Activated naive CD8-positive, alpha-beta T cell (primary cell): ENCODE measurements around the gene STEAP4.

Source experiments
- H3K27ac Mint-ChIP-seq: one replicate; pipeline ENCODE4 v1.8.0; 2021; ENCODE audit warnings: mixed read lengths
- H3K27me3 Mint-ChIP-seq: one replicate; pipeline ENCODE4 v1.8.0; 2021; ENCODE audit warnings: mixed read lengths
- H3K36me3 Mint-ChIP-seq: one replicate; pipeline ENCODE4 v1.8.0; 2021; ENCODE audit warnings: mixed read lengths
- H3K4me1 Mint-ChIP-seq: one replicate; pipeline ENCODE4 v1.8.0; 2021; ENCODE audit warnings: low read depth, mixed read lengths
- H3K4me3 Mint-ChIP-seq: one replicate; pipeline ENCODE4 v1.8.0; 2021; ENCODE audit warnings: mild to moderate bottlenecking, mixed read lengths
- H3K9me3 Mint-ChIP-seq: one replicate; pipeline ENCODE4 v1.8.0; 2021; ENCODE audit warnings: low read depth, mixed read lengths

Gene STEAP4

GRCh38 chr7:88324699-88325098 is 18.0 kb upstream of the STEAP4 start:
- Mint-ChIP-seq H3K9me3 (no peaks in the 10 kb centered on the region), H3K36me3 (no peaks in the 10 kb centered on the region), H3K27ac (no peak overlapping the region), H3K27me3 (peaks cover 8% of the 10 kb centered on the region), H3K4me3 (no peak overlapping the region), H3K4me1 (no peaks in the 10 kb centered on the region)

DNA sequence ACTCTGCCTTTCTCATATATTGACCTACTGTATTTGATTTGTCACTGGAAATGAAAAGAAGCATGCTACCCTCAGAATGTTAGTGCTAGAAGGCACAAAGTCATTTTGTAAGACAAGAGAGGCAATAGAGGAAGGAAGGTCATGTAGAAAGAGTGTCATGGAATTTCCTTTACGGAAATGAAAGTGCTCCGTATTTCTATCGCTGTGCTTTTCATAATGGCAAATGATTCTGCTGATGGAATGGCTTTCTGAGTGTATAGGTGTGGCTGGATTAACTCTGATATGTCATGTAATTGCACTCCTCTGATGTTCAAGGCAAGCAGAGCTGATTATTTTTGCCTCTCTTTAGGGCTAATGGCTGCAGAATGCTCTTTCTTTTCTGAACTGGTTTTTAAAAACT is 15.5 kb upstream of the STEAP4 start:
- Mint-ChIP-seq H3K4me1 (no peaks in the 10 kb centered on the region), H3K36me3 (no peaks in the 10 kb centered on the region), H3K27ac (no peak overlapping the region), H3K9me3 (no peaks in the 10 kb centered on the region), H3K4me3 (no peak overlapping the region), H3K27me3 (peaks cover 7% of the 10 kb centered on the region)

- H3K36me3 Mint-ChIP-seq = no peaks in the 10 kb centered on the region
- H3K9me3 Mint-ChIP-seq = no peaks in the 10 kb centered on the region
- H3K27ac Mint-ChIP-seq = no peak overlapping the region
- H3K4me1 Mint-ChIP-seq = no peaks in the 10 kb centered on the region
- peaks cover 6% of the 10 kb centered on the region for H3K27me3 Mint-ChIP-seq
- no peak overlapping the region for H3K4me3 Mint-ChIP-seq
Observed at GRCh38 chr7:88321694-88322093, 15.0 kb upstream of the STEAP4 start.

- Mint-ChIP-seq H3K9me3 (no peaks in the 10 kb centered on the region), H3K36me3 (no peaks in the 10 kb centered on the region), H3K27ac (no peak overlapping the region), H3K4me1 (no peaks in the 10 kb centered on the region), H3K27me3 (peaks cover 11% of the 10 kb centered on the region), H3K4me3 (no peak overlapping the region)
Observed at GRCh38 chr7:88318196-88318595, 11.5 kb upstream of the STEAP4 start.

- H3K27ac Mint-ChIP-seq = no peak overlapping the region
- no peaks in the 10 kb centered on the region for H3K4me1 Mint-ChIP-seq
Observed at GRCh38 chr7:88317422-88317821, 10.7 kb upstream of the STEAP4 start.

GRCh38 chr7:88316456-88316855 is 9.8 kb upstream of the STEAP4 start:
- Mint-ChIP-seq H3K4me1 (no peaks in the 10 kb centered on the region), H3K27me3 (peaks cover 15% of the 10 kb centered on the region), H3K4me3 (no peak overlapping the region), H3K9me3 (no peaks in the 10 kb centered on the region), H3K36me3 (no peaks in the 10 kb centered on the region), H3K27ac (no peak overlapping the region)

More at GRCh38 chr7:88317422-88317821, 10.7 kb upstream of the STEAP4 start:
- Mint-ChIP-seq H3K9me3 (no peaks in the 10 kb centered on the region), H3K4me3 (no peak overlapping the region), H3K36me3 (no peaks in the 10 kb centered on the region), H3K27me3 (peaks cover 11% of the 10 kb centered on the region)

DNA sequence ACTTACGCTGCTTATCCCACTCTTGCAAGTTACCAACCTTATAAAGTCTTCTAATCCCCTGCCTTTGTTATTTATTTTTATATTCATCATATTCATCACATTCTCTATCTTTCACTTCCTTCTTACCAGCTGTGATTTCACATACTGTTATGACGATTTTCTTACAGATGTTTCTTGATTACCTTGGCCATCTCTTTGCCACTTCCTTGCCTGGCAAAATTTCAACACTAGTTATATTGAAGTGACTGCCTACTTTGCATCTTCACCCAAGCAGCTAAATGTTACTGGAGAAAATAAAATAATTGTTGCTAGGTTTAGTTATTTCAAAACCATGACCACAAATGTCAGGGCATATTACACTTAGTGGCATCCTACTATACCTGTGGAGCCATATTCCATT is 8.8 kb upstream of the STEAP4 start:
- H3K4me3 Mint-ChIP-seq = no peak overlapping the region
- no peaks in the 10 kb centered on the region for H3K9me3 Mint-ChIP-seq
- H3K27ac Mint-ChIP-seq = no peak overlapping the region
- peaks cover 14% of the 10 kb centered on the region for H3K27me3 Mint-ChIP-seq
- H3K36me3 Mint-ChIP-seq = no peaks in the 10 kb centered on the region
- H3K4me1 Mint-ChIP-seq = no peaks in the 10 kb centered on the region

GRCh38 chr7:88314061-88314491 is 7.4 kb upstream of the STEAP4 start:
- Mint-ChIP-seq H3K27ac (no peak overlapping the region), H3K9me3 (no peaks in the 10 kb centered on the region), H3K4me1 (no peaks in the 10 kb centered on the region), H3K27me3 (peaks cover 12% of the 10 kb centered on the region), H3K36me3 (no peaks in the 10 kb centered on the region), H3K4me3 (no peak overlapping the region)

DNA sequence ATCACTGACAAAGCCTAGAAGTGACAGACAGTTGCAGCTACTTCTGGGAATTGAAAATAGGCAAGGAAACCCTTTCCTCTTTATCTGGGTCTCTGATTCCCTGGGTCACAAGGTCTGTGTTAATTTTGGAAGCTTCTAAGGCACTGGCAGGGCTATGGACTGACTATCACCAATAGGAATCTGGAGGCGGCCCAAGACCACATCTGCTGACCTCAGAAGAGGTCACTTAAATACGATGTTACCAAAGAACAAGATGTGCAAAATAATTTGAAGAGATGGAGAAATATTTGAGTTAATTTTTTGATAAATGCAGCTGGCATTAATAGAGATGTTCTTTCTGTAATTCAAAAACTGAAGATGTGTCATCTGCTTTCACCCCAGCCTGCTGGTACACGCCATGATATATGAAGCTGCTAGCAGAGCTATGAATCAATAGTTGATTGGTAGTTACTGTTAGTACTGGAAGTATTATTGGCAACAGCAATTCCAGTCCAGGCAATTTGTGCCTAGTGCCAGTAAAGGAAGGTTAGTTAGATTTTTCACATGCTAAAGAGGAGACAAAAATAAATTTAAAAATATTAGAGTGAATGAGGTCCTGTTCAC is 5.5 kb upstream of the STEAP4 start:
- Mint-ChIP-seq H3K36me3 (no peaks in the 10 kb centered on the region), H3K4me1 (no peaks in the 10 kb centered on the region), H3K4me3 (no peak overlapping the region), H3K27ac (no peak overlapping the region), H3K27me3 (peaks cover 12% of the 10 kb centered on the region), H3K9me3 (no peaks in the 10 kb centered on the region)

DNA sequence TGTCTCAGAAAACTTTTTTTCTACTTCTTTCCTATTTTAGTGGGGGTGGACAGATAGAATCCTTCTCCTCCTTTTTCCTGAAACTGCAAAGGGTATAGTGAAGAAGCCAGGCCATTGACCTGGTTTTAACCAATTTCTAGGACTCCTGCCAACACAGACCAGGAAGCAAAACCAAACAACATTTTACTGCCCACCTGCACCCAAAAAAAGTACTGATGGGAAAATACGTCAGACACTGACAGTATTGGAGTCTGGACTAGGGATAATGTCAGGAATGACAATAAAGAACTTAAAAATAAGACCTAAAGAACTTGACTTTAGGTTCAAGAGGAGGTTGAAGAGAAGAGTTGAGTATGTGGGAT is 5.0 kb upstream of the STEAP4 start:
- H3K9me3 Mint-ChIP-seq = no peaks in the 10 kb centered on the region
- peaks cover under 1% of the 10 kb centered on the region for H3K4me1 Mint-ChIP-seq
- H3K27ac Mint-ChIP-seq = no peak overlapping the region
- no peaks in the 10 kb centered on the region for H3K36me3 Mint-ChIP-seq
- peaks cover 12% of the 10 kb centered on the region for H3K27me3 Mint-ChIP-seq
- no peak overlapping the region for H3K4me3 Mint-ChIP-seq

DNA sequence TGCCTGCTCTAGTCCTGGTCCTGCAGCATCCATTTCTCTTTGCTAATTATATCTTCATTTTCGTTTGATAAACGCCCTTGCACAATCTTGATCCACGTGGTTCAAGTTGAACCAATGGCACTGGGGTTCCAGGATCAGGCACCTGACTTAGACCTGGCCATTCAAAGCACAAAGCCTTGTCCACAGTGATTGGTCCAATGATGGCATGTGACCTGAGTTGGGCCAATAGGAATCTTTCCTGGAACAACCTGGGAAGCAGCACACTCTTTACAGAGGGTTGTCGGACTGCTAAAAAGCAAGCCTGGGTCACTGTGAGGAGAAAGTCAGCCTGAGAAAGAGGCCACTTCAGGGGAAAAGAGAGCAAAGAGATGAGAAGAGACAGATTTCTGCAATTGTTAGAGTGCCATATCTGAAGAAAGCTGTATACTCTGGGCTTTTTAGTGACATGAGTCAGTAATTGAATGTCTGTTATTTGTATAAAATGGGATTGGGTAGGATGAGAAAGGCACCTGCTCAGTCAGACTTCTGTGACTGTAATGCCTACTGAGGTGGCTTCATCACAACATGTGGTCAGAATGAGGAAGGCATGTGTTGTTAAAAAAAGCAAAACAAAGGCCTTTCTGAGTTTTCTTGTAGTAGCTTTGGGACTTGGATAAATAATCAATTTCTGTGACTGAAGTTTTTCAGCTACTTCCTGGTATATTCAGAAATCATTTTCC is 4.4 kb upstream of the STEAP4 start:
- H3K4me3 Mint-ChIP-seq = no peak overlapping the region
- no peaks in the 10 kb centered on the region for H3K9me3 Mint-ChIP-seq
- H3K36me3 Mint-ChIP-seq = no peaks in the 10 kb centered on the region
- H3K27ac Mint-ChIP-seq = no peak overlapping the region
- peaks cover 14% of the 10 kb centered on the region for H3K27me3 Mint-ChIP-seq
- peaks cover 3% of the 10 kb centered on the region for H3K4me1 Mint-ChIP-seq

- no peaks in the 10 kb centered on the region for H3K36me3 Mint-ChIP-seq
- peaks cover 9% of the 10 kb centered on the region for H3K27me3 Mint-ChIP-seq
- no peak overlapping the region for H3K27ac Mint-ChIP-seq
- peaks cover 3% of the 10 kb centered on the region for H3K4me1 Mint-ChIP-seq
- no peaks in the 10 kb centered on the region for H3K9me3 Mint-ChIP-seq
- no peak overlapping the region for H3K4me3 Mint-ChIP-seq
Observed at GRCh38 chr7:88309819-88310218, 3.1 kb upstream of the STEAP4 start.

DNA sequence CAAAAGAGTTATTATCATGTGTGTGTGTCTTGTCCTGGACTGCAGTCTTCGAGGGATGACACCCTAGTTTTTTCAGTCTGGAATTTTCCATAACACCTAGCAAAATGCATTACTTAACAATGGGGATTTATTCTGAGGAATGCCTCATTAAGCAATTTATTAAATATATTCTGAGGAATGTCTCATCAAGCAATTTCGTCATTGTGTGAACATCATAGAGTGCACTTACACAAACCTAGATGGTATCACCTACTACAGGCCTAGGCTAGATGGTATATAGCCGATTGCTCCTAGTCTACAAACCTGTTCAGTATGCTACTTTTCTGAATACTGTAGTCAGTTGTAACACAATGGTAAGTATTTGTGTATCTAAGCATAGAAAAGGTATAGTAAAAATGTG is 1.1 kb upstream of the STEAP4 start:
- Mint-ChIP-seq H3K9me3 (no peaks in the 10 kb centered on the region), H3K36me3 (no peaks in the 10 kb centered on the region), H3K27me3 (peaks cover 8% of the 10 kb centered on the region), H3K4me1 (peaks cover 3% of the 10 kb centered on the region), H3K4me3 (no peak overlapping the region), H3K27ac (no peak overlapping the region)

GRCh38 chr7:88307412-88307811 is 718 bp upstream of the STEAP4 start:
- no peak overlapping the region for H3K27ac Mint-ChIP-seq
- H3K27me3 Mint-ChIP-seq = peaks cover 8% of the 10 kb centered on the region
- no peak overlapping the region for H3K4me3 Mint-ChIP-seq
- no peaks in the 10 kb centered on the region for H3K36me3 Mint-ChIP-seq
- H3K4me1 Mint-ChIP-seq = peaks cover 3% of the 10 kb centered on the region
- no peaks in the 10 kb centered on the region for H3K9me3 Mint-ChIP-seq

GRCh38 chr7:88305044-88305443 is 1.6 kb downstream of the STEAP4 start:
- peaks cover 14% of the 10 kb centered on the region for H3K27me3 Mint-ChIP-seq
- no peak overlapping the region for H3K4me3 Mint-ChIP-seq
- no peak overlapping the region for H3K27ac Mint-ChIP-seq
- peaks cover 3% of the 10 kb centered on the region for H3K4me1 Mint-ChIP-seq
- no peaks in the 10 kb centered on the region for H3K36me3 Mint-ChIP-seq
- H3K9me3 Mint-ChIP-seq = no peaks in the 10 kb centered on the region

GRCh38 chr7:88302486-88302885 is 4.2 kb downstream of the STEAP4 start:
- Mint-ChIP-seq H3K4me1 (peaks cover 3% of the 10 kb centered on the region), H3K4me3 (no peak overlapping the region), H3K27me3 (peaks cover 14% of the 10 kb centered on the region), H3K36me3 (no peaks in the 10 kb centered on the region), H3K27ac (no peak overlapping the region), H3K9me3 (no peaks in the 10 kb centered on the region)
